ENCODE data around the gene GLT6D1.

The GLT6D1 gene

GRCh38 chr9:135582966-135583687 lies 56.2 kb downstream of the GLT6D1 start:
- no peak for DNase-seq

GRCh38 chr9:135582541-135582940 lies 56.8 kb downstream of the GLT6D1 start:
- no peak for DNase-seq

GRCh38 chr9:135581636-135582426 lies 57.5 kb downstream of the GLT6D1 start:
- no peak for DNase-seq

GRCh38 chr9:135580664-135581380 lies 58.5 kb downstream of the GLT6D1 start:
- DNase-seq = no peak

- DNase-seq = no peak
These were observed 59.3 kb downstream of the GLT6D1 start for GRCh38 chr9:135579889-135580660.

GRCh38 chr9:135579356-135579755 lies 60.0 kb downstream of the GLT6D1 start:
- no peak for DNase-seq

GRCh38 chr9:135577256-135577655 lies 62.1 kb downstream of the GLT6D1 start:
- DNase-seq = no peak

GRCh38 chr9:135575995-135576631 lies 63.2 kb downstream of the GLT6D1 start:
- no peak for DNase-seq

GRCh38 chr9:135574943-135575342 lies 64.4 kb downstream of the GLT6D1 start:
- DNase-seq = no peak

GRCh38 chr9:135574331-135574730 lies 65.0 kb downstream of the GLT6D1 start:
- no peak for DNase-seq

Data from activated effector memory CD4-positive, alpha-beta T cell treated with Interleukin-2 at 50 U/mL for 16 hours (primary cell).